NCI-H2029 (cell line): ENCODE measurements around the gene ROR1.

Source experiments
- DNase-seq: peaks from one replicate; lab custom pipeline; 2025; lab: John Stamatoyannopoulos, UW

ROR1 gene

GRCh38 chr1:64107118-64107519 lies 333.3 kb downstream of the ROR1 start:
- no peak for DNase-seq

GRCh38 chr1:64107632-64108031 lies 333.8 kb downstream of the ROR1 start:
- DNase-seq = no peak

DNA sequence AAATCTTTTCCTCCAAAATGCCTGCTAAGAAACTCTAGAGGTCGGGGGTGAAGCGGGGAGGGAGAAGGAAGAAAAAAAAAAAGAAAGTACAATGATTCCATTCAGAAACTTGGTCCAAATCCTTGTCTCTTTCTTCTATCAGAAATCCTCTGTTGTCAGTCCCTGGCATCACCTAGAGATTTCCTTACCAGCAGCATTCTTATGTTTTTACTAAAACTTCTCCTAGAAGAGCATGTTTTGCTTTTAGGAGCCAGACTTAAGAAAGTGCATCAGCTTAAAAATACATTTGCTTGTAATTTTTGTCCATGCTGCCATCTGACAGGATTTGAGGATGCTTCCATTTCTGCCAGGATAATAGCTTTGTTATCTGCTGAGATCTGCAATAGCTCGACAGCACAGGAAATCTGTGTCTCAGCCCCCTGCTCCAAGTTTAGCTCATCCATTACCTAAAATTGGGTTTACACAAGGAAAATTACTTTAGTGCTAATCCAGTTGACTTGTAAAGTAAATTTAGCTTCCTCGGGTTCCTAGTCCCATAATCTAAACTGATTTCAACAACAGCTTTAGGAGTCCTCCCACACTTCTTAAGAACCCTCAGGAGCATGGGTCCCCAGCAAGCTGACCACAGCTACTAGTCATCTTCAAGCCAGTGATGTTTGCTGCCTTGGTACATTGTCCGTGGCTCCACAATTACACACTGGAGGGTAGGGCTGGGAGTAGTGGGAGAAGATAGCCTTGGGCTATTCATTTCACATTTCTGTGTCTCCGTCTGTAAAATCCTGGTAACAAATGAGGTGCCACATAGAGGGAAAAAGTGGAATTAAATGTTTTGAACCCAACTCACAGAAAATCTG lies 337.3 kb downstream of the ROR1 start:
- no peak for DNase-seq

GRCh38 chr1:64111787-64112186 lies 338.0 kb downstream of the ROR1 start:
- DNase-seq = no peak

GRCh38 chr1:64112281-64112680 lies 338.5 kb downstream of the ROR1 start:
- no peak for DNase-seq

GRCh38 chr1:64114012-64114525 lies 340.3 kb downstream of the ROR1 start:
- no peak for DNase-seq

GRCh38 chr1:64116537-64116936 lies 342.7 kb downstream of the ROR1 start:
- no peak for DNase-seq

- no peak for DNase-seq
Measured at GRCh38 chr1:64117492-64117891, 343.7 kb downstream of the ROR1 start.

GRCh38 chr1:64121766-64122385 lies 348.1 kb downstream of the ROR1 start:
- DNase-seq = peak; percentile 33

- DNase-seq = no peak
Measured at GRCh38 chr1:64122588-64122987, 348.8 kb downstream of the ROR1 start.

DNA sequence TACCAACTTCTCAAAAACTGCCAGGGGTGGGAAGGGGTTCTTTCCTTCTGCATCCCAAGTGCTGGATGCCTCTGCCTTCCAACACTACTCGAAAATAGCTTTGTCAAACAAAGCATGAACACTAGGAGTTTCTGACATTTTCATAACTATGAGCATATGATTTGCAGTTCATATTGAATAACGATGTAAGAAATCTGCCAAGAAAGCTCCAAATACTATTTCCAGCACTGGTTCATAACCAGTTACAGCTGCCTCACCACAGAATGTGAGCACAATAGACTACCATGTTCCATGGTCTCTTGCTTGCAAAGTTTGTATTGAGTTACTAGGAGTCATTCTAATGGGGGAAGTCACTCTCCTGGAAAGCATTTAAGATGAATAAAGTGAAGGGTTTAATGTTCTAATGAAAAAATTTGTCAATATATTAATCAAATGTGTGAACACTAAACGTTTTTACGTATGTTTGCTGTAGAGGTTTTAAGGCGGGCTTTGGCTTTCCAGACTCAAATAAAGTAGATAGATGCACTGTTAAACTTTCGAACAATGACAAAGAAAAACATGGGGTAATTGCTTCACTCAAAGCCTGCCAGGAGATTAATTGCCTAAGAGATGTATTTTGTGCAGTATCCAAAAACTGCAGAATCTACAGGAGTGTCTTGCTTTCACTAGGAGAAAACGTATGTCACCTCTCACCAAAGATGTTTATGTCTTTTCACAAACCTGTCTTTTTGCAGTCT lies 351.1 kb downstream of the ROR1 start:
- no peak for DNase-seq

DNA sequence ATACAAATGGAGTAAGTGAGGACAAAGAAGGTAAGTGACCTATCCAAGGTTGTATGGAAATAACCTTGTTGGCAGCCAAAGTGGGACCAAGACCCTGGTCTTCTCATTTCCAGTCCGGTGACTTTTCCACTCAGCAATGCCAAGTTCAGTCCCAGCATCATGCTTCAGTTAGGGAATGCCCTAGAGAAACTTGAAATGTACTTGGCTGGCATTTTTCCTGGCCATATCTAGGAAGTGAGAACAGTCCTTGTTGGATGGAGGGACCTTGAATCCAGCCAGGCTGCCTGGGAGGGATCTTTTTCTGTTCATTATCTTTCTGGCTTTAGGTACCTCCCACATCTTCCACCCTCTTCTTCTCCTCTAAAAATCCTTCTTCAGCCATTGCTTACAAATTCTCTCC lies 352.8 kb downstream of the ROR1 start:
- DNase-seq = no peak

- no peak for DNase-seq
Measured at GRCh38 chr1:64127297-64127696, 353.5 kb downstream of the ROR1 start.

DNA sequence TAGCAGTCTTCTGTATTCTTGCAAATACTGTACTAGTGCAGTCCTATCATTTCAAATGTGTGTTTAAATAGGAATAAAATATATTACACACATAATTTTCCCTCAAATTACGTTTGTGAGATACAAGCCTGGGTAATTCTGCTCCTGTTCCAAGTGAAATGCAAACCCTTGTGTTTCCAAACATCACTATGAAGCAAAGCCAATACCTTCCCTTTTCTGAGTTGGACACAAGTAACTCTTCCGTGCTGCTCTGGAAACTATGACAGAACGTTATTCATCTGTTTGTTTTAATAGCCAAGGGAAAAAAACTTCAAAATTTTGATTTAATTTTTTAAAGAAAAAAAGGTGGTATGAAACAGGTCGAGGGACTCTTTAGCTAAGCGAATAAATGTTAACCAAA lies 355.9 kb downstream of the ROR1 start:
- no peak for DNase-seq

GRCh38 chr1:64131155-64131554 lies 357.3 kb downstream of the ROR1 start:
- DNase-seq = no peak

GRCh38 chr1:64133036-64133435 lies 359.2 kb downstream of the ROR1 start:
- DNase-seq = no peak

GRCh38 chr1:64135462-64136223 lies 361.8 kb downstream of the ROR1 start:
- DNase-seq = no peak

GRCh38 chr1:64136296-64136695 lies 362.5 kb downstream of the ROR1 start:
- no peak for DNase-seq

DNA sequence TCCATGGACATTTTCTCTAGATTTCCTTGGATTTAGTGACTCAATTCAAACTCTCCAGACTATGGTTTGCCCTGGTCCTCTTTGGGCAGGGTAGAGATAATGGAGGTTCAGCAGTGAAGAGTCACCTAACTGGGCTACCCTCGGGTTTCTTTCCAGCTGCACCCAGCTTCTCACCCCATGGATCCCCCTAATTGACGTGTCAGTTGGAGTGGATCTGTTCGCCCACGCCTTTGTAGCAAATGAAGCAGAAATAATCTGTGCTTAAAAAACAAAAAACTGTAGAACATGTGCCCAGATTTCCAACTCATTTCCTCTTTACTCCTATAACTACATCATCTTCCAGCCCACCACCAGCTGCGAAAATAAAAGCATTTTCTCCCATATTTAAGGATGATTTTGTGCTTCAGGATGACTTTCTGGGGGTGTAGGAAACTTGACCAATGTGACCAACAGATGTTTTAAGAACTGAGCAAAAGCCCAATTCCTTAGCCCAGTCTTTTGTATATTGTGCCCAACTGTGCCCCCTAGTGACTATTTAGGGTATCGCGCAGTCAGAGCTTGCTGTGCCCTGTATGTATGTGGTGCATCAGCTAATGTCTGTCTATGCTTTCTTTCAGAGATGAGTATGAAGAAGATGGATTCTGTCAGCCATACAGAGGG lies 363.1 kb downstream of the ROR1 start:
- peak; percentile 77 for DNase-seq

DNA sequence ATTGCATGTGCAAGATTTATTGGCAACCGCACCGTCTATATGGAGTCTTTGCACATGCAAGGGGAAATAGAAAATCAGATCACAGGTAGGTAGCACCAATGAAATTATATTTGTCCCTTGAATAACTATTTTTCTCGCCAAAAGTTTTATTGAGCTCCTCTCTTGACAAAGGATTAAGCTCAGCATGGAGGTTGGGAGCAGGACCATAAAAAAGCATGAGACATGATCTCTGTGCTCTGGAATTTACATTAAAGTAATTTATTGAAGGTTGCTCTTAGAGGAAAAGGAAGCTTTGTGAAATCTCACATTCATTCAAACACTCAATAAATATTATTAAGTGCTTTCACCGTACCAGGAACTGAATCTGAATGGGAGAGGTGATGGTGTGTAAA lies 363.6 kb downstream of the ROR1 start:
- DNase-seq = no peak

GRCh38 chr1:64139877-64140276 lies 366.1 kb downstream of the ROR1 start:
- no peak for DNase-seq
